ENCODE measurements around the gene CEP170B.
"Not testable (repeated sequence)": the region's sequence is repeated elsewhere in the genome, so short reads cannot be mapped to it uniquely, and the experiment has no call there.

CEP170B gene

GRCh38 chr14:104843442-104844305 lies 21.4 kb upstream of the CEP170B start:
- in situ Hi-C loops (cut with HindIII; ENCODE audit: low sequenced_read_pairs) = no loop called here

- in situ Hi-C loops (cut with HindIII; ENCODE audit: low sequenced_read_pairs) = no loop called here
Measured at GRCh38 chr14:104844306-104845032, 20.6 kb upstream of the CEP170B start.

- in situ Hi-C loops (cut with HindIII; ENCODE audit: low sequenced_read_pairs) = no loop called here
Measured at GRCh38 chr14:104845033-104845666, 19.9 kb upstream of the CEP170B start.

- in situ Hi-C loops (cut with HindIII; ENCODE audit: low sequenced_read_pairs) = no loop called here
Measured at GRCh38 chr14:104845834-104846441, 19.1 kb upstream of the CEP170B start.

- in situ Hi-C loops (cut with HindIII; ENCODE audit: low sequenced_read_pairs) = no loop called here
Measured at GRCh38 chr14:104852280-104852663, 12.8 kb upstream of the CEP170B start.

GRCh38 chr14:104855532-104856090 lies 9.5 kb upstream of the CEP170B start:
- in situ Hi-C loops (cut with HindIII; ENCODE audit: low sequenced_read_pairs) = no loop called here

GRCh38 chr14:104856157-104856868 lies 8.8 kb upstream of the CEP170B start:
- in situ Hi-C loops (cut with HindIII; ENCODE audit: low sequenced_read_pairs) = no loop called here

GRCh38 chr14:104856869-104857860 lies 7.9 kb upstream of the CEP170B start:
- in situ Hi-C loops (cut with HindIII; ENCODE audit: low sequenced_read_pairs) = no loop called here

GRCh38 chr14:104857931-104858330 lies 7.1 kb upstream of the CEP170B start:
- in situ Hi-C loops (cut with HindIII; ENCODE audit: low sequenced_read_pairs) = not testable (repeated sequence)

GRCh38 chr14:104858811-104859426 lies 6.1 kb upstream of the CEP170B start:
- in situ Hi-C loops (cut with HindIII; ENCODE audit: low sequenced_read_pairs) = no loop called here

GRCh38 chr14:104859900-104860299 lies 5.2 kb upstream of the CEP170B start:
- in situ Hi-C loops (cut with HindIII; ENCODE audit: low sequenced_read_pairs) = no loop called here

GRCh38 chr14:104860414-104860813 lies 4.7 kb upstream of the CEP170B start:
- in situ Hi-C loops (cut with HindIII; ENCODE audit: low sequenced_read_pairs) = no loop called here

GRCh38 chr14:104863131-104863862 lies 1.8 kb upstream of the CEP170B start:
- in situ Hi-C loops (cut with HindIII; ENCODE audit: low sequenced_read_pairs) = no loop called here

GRCh38 chr14:104863923-104864266 lies 1.2 kb upstream of the CEP170B start:
- in situ Hi-C loops (cut with HindIII; ENCODE audit: low sequenced_read_pairs) = no loop called here

- in situ Hi-C loops (cut with HindIII; ENCODE audit: low sequenced_read_pairs) = no loop called here
Measured at GRCh38 chr14:104864267-104865080, 594 bp upstream of the CEP170B start.

- in situ Hi-C loops (cut with HindIII; ENCODE audit: low sequenced_read_pairs) = no loop called here
Measured at GRCh38 chr14:104865631-104866441, 768 bp downstream of the CEP170B start.
